HepG2 (cell line): ENCODE data around the gene ZBTB44. TPM values are rescaled to one million over a fixed set of nuclear protein-coding genes. Genes with fewer than 3 reads are reported as not detected.

Source experiments
- ATAD3A ChIP-seq: sonication (generic); formaldehyde crosslinking; IDR thresholded peaks from 2 replicates; pipeline ENCODE4 v1.4.0; 2020; ENCODE audit warnings: missing genetic modification reagents
- ERF ChIP-seq: IDR thresholded peaks from 2 replicates; pipeline ENCODE4 v1.6.1; 2018; ENCODE audit warnings: missing biosample characterization, missing genetic modification reagents
- HMGXB3 ChIP-seq: sonication (generic); formaldehyde crosslinking; IDR thresholded peaks from 2 replicates; pipeline ENCODE4 v1.4.0; 2020; ENCODE audit warnings: missing genetic modification reagents, borderline replicate concordance
- MYPOP ChIP-seq: sonication (generic); formaldehyde crosslinking; IDR thresholded peaks from 2 replicates; pipeline ENCODE4 v1.8.1; 2023; ENCODE audit warnings: mild to moderate bottlenecking, moderate library complexity, missing genetic modification reagents
- NCOA2 ChIP-seq: sonication (generic); formaldehyde crosslinking; IDR thresholded peaks from 2 replicates; pipeline ENCODE4 v1.8.0; 2022; ENCODE audit warnings: inconsistent platforms
- SNAI1 ChIP-seq: sonication (generic); formaldehyde crosslinking; IDR thresholded peaks from 2 replicates; pipeline ENCODE4 v1.5.0; 2020; ENCODE audit warnings: mild to moderate bottlenecking, missing genetic modification reagents, borderline replicate concordance
- TCF7 ChIP-seq: sonication (generic); IDR thresholded peaks from 2 replicates; pipeline ENCODE4 v1.6.1; 2016; ENCODE audit warnings: antibody characterized with exemption, low read depth
- U2AF1 ChIP-seq: fragments of 200-400 bp; formaldehyde crosslinking; optimal IDR thresholded peaks from 2 replicates; pipeline ENCODE3; 2017; ENCODE audit warnings: mild to moderate bottlenecking, low read depth, low read length
- WIZ ChIP-seq: sonication (generic); formaldehyde crosslinking; IDR thresholded peaks from 2 replicates; pipeline ENCODE4 v1.5.1; 2020; ENCODE audit warnings: mild to moderate bottlenecking, missing genetic modification reagents
- ZBTB2 ChIP-seq: sonication (generic); formaldehyde crosslinking; IDR thresholded peaks from 2 replicates; pipeline ENCODE4 v1.8.0; 2022; ENCODE audit warnings: low read depth, missing genetic modification reagents
- ZBTB25 ChIP-seq: IDR thresholded peaks from 2 replicates; pipeline ENCODE4 v1.6.1; 2018; ENCODE audit warnings: missing genetic modification reagents
- ZBTB34 ChIP-seq: sonication (generic); formaldehyde crosslinking; IDR thresholded peaks from 2 replicates; pipeline ENCODE4 v1.8.0; 2022; ENCODE audit warnings: mild to moderate bottlenecking, missing genetic modification reagents
- ZFP90 ChIP-seq: sonication (generic); formaldehyde crosslinking; IDR thresholded peaks from 2 replicates; pipeline ENCODE4 v1.8.0; 2022; ENCODE audit warnings: missing genetic modification reagents, mild to moderate bottlenecking, inconsistent platforms, borderline replicate concordance
- ZMYM2 ChIP-seq: sonication (generic); formaldehyde crosslinking; IDR thresholded peaks from 2 replicates; pipeline ENCODE4 v1.8.0; 2022; ENCODE audit warnings: mild to moderate bottlenecking, missing genetic modification reagents
- ZNF101 ChIP-seq: sonication (generic); formaldehyde crosslinking; IDR thresholded peaks from 2 replicates; pipeline ENCODE4 v1.4.0; 2020; ENCODE audit warnings: mild to moderate bottlenecking, low read depth, missing genetic modification reagents, borderline replicate concordance
- ZNF326 ChIP-seq: sonication (generic); formaldehyde crosslinking; IDR thresholded peaks from 2 replicates; pipeline ENCODE4 v1.4.0; 2020; ENCODE audit warnings: missing genetic modification reagents, borderline replicate concordance
- ZNF329 ChIP-seq: sonication (generic); formaldehyde crosslinking; IDR thresholded peaks from 2 replicates; pipeline ENCODE4 v1.9.0; 2021; ENCODE audit warnings: low read depth, mild to moderate bottlenecking, missing genetic modification reagents
- ZNF331 ChIP-seq: sonication (generic); formaldehyde crosslinking; IDR thresholded peaks from 2 replicates; pipeline ENCODE4 v1.4.0; 2020; ENCODE audit warnings: missing genetic modification reagents
- ZNF564 ChIP-seq: sonication (generic); formaldehyde crosslinking; IDR thresholded peaks from 2 replicates; pipeline ENCODE4 v1.8.1; 2023; ENCODE audit warnings: mild to moderate bottlenecking, missing genetic modification reagents
- ZNF792 ChIP-seq: IDR thresholded peaks from 2 replicates; pipeline ENCODE4 v1.6.1; 2016
- ZZZ3 ChIP-seq: sonication (generic); formaldehyde crosslinking; IDR thresholded peaks from 2 replicates; pipeline ENCODE4 v1.4.0; 2020; ENCODE audit warnings: missing genetic modification reagents, mild to moderate bottlenecking, borderline replicate concordance
- polyA plus RNA-seq, 8 experiments: library from polyadenylated mRNA; depleted of rRNA in 3 of 8; stranded (reverse) in 7 of 8; unstranded in 1 of 8; fragments of >200 nt; fragmentation: Illumina TruSeq in 4 of 8; extraction: Trizol in 4 of 8; gene quantifications; 2 replicates each; pipeline versions ENCODE4 v1.2.1 to v1.2.3, GENCODE V29; 2011 to 2016; ENCODE audit warnings: low read depth in 4 of 8, missing spikeins in 1 of 8, mixed read lengths in 1 of 8; ENCODE audit not compliant: insufficient read depth in 1 of 8
- total RNA-seq, 5 experiments: library from RNA; depleted of rRNA; stranded (reverse); fragments of >200 nt; fragmentation: Illumina TruSeq; extraction: Trizol; gene quantifications; 2 replicates each; pipeline ENCODE4 v1.2.3, GENCODE V29; 2016; ENCODE audit warnings: low read depth in 1 of 5

Gene ZBTB44
- total and polyA plus RNA-seq, 2 of the 13 experiments (the other 11 are each of a cell fraction or from before 2014, with no cell fraction given) = 22.8 to 23.6 TPM

GRCh38 chr11:130314184-130314749 lies 450 bp downstream of the ZBTB44 start (continued):
- TF ChIP-seq ZNF564 (CRISPR knock-in tag) = 0 out of 2 replicates have a peak, but pooled peaks have one; percentile 39
- no peak for TF ChIP-seq ZNF792 (CRISPR knock-in tag)
- TF ChIP-seq U2AF1 = no peak
- no peak for TF ChIP-seq ZBTB34 (CRISPR knock-in tag)
- TF ChIP-seq ZNF326 (CRISPR knock-in tag) = no peak
- TF ChIP-seq TCF7 = no peak
- 0 out of 2 replicates have a peak, but pooled peaks have one; percentile 37 for TF ChIP-seq ERF (CRISPR knock-in tag)
- 0 out of 2 replicates have a peak, but pooled peaks have one; percentile 41 for TF ChIP-seq ZFP90 (CRISPR knock-in tag)
- peak; percentile 43; the same call in 1 of the 2 replicates for TF ChIP-seq MYPOP
- TF ChIP-seq SNAI1 (CRISPR knock-in tag) = no peak
- TF ChIP-seq HMGXB3 (CRISPR knock-in tag) = no peak
- TF ChIP-seq ZNF329 (CRISPR knock-in tag) = peak; percentile 65; the same call in 1 of the 2 replicates
- no peak; the same call in 1 of the 2 replicates for TF ChIP-seq ZBTB25 (CRISPR knock-in tag)
- TF ChIP-seq ZMYM2 = no peak
- no peak for TF ChIP-seq ATAD3A (CRISPR knock-in tag)
- no peak for TF ChIP-seq NCOA2 (CRISPR knock-in tag)
- TF ChIP-seq ZZZ3 (CRISPR knock-in tag) = no peak
- TF ChIP-seq WIZ (CRISPR knock-in tag) = no peak
- no peak for TF ChIP-seq ZNF101 (CRISPR knock-in tag)
- peak; percentile 94 for TF ChIP-seq ZBTB2 (CRISPR knock-in tag)
- TF ChIP-seq ZNF331 (CRISPR knock-in tag) = no peak; the same call in 1 of the 2 replicates
